ENCODE data around the gene USP49.

DNA sequence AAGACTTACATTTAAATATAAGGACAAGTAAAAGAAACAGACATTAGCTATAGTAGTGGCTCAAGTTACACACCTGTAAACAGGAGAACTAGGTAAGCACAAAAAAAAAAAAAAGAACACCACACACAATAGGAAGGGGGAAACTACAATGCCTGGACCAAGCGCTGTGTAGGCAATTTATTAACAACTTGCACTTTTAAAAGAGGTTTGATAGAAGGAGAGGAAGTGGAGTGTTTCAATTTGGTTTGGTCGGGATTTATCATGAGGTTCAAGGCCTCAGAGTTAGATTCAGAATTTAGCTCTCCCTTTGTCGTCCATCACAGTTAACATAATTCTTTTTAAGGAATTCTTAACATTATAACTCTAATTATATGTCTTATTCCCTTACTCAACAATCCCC is 1.1 kb upstream of the USP49 start:
- TF ChIP-seq, protein P1, sequence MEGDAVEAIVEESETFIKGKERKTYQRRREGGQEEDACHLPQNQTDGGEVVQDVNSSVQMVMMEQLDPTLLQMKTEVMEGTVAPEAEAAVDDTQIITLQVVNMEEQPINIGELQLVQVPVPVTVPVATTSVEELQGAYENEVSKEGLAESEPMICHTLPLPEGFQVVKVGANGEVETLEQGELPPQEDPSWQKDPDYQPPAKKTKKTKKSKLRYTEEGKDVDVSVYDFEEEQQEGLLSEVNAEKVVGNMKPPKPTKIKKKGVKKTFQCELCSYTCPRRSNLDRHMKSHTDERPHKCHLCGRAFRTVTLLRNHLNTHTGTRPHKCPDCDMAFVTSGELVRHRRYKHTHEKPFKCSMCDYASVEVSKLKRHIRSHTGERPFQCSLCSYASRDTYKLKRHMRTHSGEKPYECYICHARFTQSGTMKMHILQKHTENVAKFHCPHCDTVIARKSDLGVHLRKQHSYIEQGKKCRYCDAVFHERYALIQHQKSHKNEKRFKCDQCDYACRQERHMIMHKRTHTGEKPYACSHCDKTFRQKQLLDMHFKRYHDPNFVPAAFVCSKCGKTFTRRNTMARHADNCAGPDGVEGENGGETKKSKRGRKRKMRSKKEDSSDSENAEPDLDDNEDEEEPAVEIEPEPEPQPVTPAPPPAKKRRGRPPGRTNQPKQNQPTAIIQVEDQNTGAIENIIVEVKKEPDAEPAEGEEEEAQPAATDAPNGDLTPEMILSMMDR (IDR thresholded peaks at IDR 0.05) = no peak
- no peak for TF ChIP-seq POLR2A (IDR thresholded peaks at IDR 0.05)

All from heart left ventricle (tissue), 13 donors.